ENCODE data around the gene DSP. TPM values are rescaled to one million over a fixed set of nuclear protein-coding genes. Genes with fewer than 3 reads are reported as not detected.

Gene DSP
- total RNA-seq, 2 experiments from 2014 or later: 0.07 to 0.25 TPM

- no peak for DNase-seq
- Mint-ChIP-seq H3K4me1 (ENCODE audit: low read depth) (no peaks in the 10 kb centered on the region), H3K4me3 (no peak overlapping the region), H3K9me3 (no peaks in the 10 kb centered on the region), H3K27me3 (peaks cover 39% of the 10 kb centered on the region), H3K27ac (no peak overlapping the region), H3K36me3 (ENCODE audit: low read depth) (no peaks in the 10 kb centered on the region)
- intact Hi-C loops (cut with micrococcal nuclease): no loop called here
- POLR2A ChIA-PET: no interaction called here
- ATAC-seq: no peak
- TF ChIP-seq CTCF (IDR thresholded peaks at IDR 0.05): no peak
- CTCF ChIA-PET: no interaction called here
Observed at GRCh38 chr6:7526755-7527154, 14.7 kb upstream of the DSP start.

GRCh38 chr6:7528565-7528964 lies 12.9 kb upstream of the DSP start:
- ChIA-PET CTCF (no interaction called here), POLR2A (no interaction called here)
- ATAC-seq: no peak
- intact Hi-C loops (cut with micrococcal nuclease): no loop called here
- H3K4me3 Mint-ChIP-seq: no peak overlapping the region
- no peaks in the 10 kb centered on the region for H3K36me3 Mint-ChIP-seq (ENCODE audit: low read depth)
- peaks cover 32% of the 10 kb centered on the region for H3K27me3 Mint-ChIP-seq
- no peak overlapping the region for H3K27ac Mint-ChIP-seq
- no peak for DNase-seq
- no peaks in the 10 kb centered on the region for H3K9me3 Mint-ChIP-seq
- no peak for TF ChIP-seq CTCF (IDR thresholded peaks at IDR 0.05)
- H3K4me1 Mint-ChIP-seq (ENCODE audit: low read depth): no peaks in the 10 kb centered on the region

GRCh38 chr6:7529141-7529540 lies 12.3 kb upstream of the DSP start:
- CTCF ChIA-PET: no interaction called here
- Mint-ChIP-seq H3K4me1 (ENCODE audit: low read depth) (no peaks in the 10 kb centered on the region), H3K27me3 (peaks cover 29% of the 10 kb centered on the region), H3K36me3 (ENCODE audit: low read depth) (no peaks in the 10 kb centered on the region), H3K27ac (no peak overlapping the region), H3K9me3 (no peaks in the 10 kb centered on the region), H3K4me3 (no peak overlapping the region)
- POLR2A ChIA-PET: no interaction called here
- intact Hi-C loops (cut with micrococcal nuclease): no loop called here
- no peak for DNase-seq
- no peak for TF ChIP-seq CTCF (IDR thresholded peaks at IDR 0.05)
- ATAC-seq: no peak

- DNase-seq: no peak
- no peak for TF ChIP-seq CTCF (IDR thresholded peaks at IDR 0.05)
- Mint-ChIP-seq H3K27ac (no peak overlapping the region), H3K36me3 (ENCODE audit: low read depth) (no peaks in the 10 kb centered on the region), H3K4me1 (ENCODE audit: low read depth) (no peaks in the 10 kb centered on the region), H3K4me3 (no peak overlapping the region), H3K27me3 (peaks cover 23% of the 10 kb centered on the region), H3K9me3 (no peaks in the 10 kb centered on the region)
- POLR2A ChIA-PET: no interaction called here
- CTCF ChIA-PET: no interaction called here
- no peak for ATAC-seq
- intact Hi-C loops (cut with micrococcal nuclease): no loop called here
Observed at GRCh38 chr6:7532232-7532631, 9.2 kb upstream of the DSP start.

GRCh38 chr6:7532821-7533220 lies 8.7 kb upstream of the DSP start:
- ChIA-PET POLR2A (no interaction called here), CTCF (no interaction called here)
- Mint-ChIP-seq H3K4me3 (no peak overlapping the region), H3K36me3 (ENCODE audit: low read depth) (no peaks in the 10 kb centered on the region), H3K27ac (no peak overlapping the region), H3K9me3 (no peaks in the 10 kb centered on the region), H3K27me3 (peaks cover 22% of the 10 kb centered on the region), H3K4me1 (ENCODE audit: low read depth) (no peaks in the 10 kb centered on the region)
- TF ChIP-seq CTCF (IDR thresholded peaks at IDR 0.05): no peak
- ATAC-seq (no peak), DNase-seq (no peak)
- intact Hi-C loops (cut with micrococcal nuclease): no loop called here

Measured in activated CD8-positive, alpha-beta T cell treated with anti-CD3 and anti-CD28 coated beads for 36 hours (primary cell).